A549 (cell line): ENCODE data around the gene GCM1.

Source experiments
- CHD4 ChIP-seq: fragments of 200-600 bp; sonication (generic); IDR thresholded peaks from 2 replicates; pipeline ENCODE4 v1.6.1; 2016; ENCODE audit warnings: antibody characterized with exemption, mild to moderate bottlenecking, borderline replicate concordance
- EHF ChIP-seq: fragments of 250-450 bp; sonication (Bioruptor Pico); IDR thresholded peaks from 2 replicates; pipeline ENCODE4 v1.5.0; 2020; ENCODE audit warnings: mild to moderate bottlenecking
- KDM1A ChIP-seq: fragments of 200-600 bp; sonication (generic); IDR thresholded peaks from 2 replicates; pipeline ENCODE4 v1.6.1; 2016; ENCODE audit warnings: low read depth, mild to moderate bottlenecking
- NR3C1 ChIP-seq: fragments of >200 bp; sonication (Bioruptor Twin); formaldehyde crosslinking; IDR thresholded peaks from 3 replicates; pipeline ENCODE4 v1.6.1; 2017
- POLR2A ChIP-seq: IDR thresholded peaks from 2 replicates; pipeline ENCODE4 v1.6.1; 2012; ENCODE audit warnings: mild to moderate bottlenecking, low read length
- TF ChIP-seq, protein P1 (sequence below): IDR thresholded peaks from 2 replicates; pipeline ENCODE4 v1.6.1; 2012; ENCODE audit warnings: low read depth, borderline replicate concordance
- TF ChIP-seq, protein P2 (sequence below): fragments of >200 bp; sonication (Bioruptor Twin); formaldehyde crosslinking; IDR thresholded peaks from 3 replicates; pipeline ENCODE4 v1.5.1; 2016

DNA sequence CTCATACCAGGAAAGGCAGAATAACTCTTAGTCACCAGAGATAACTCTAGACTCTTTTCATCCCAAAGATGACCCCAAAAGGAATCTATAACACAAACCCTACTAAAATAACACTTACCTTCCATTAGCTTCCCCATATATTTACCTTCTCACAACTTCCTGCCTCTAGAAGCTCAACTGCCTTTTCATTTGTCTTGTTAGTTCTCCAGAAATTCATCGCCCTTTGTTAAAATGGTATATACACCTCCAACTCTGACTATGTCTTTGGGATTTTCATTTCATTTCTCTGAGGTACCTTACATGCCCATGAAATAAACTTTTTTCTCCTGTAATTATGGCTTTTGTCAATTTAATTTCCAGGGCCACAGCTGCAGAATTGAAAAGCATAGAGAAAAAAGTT lies 33.5 kb downstream of the GCM1 start:
- no peak for TF ChIP-seq EHF (CRISPR knock-in tag)
- TF ChIP-seq POLR2A, result no peak
- TF ChIP-seq, protein P1, sequence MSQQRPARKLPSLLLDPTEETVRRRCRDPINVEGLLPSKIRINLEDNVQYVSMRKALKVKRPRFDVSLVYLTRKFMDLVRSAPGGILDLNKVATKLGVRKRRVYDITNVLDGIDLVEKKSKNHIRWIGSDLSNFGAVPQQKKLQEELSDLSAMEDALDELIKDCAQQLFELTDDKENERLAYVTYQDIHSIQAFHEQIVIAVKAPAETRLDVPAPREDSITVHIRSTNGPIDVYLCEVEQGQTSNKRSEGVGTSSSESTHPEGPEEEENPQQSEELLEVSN, result no peak
- TF ChIP-seq, protein P2, sequence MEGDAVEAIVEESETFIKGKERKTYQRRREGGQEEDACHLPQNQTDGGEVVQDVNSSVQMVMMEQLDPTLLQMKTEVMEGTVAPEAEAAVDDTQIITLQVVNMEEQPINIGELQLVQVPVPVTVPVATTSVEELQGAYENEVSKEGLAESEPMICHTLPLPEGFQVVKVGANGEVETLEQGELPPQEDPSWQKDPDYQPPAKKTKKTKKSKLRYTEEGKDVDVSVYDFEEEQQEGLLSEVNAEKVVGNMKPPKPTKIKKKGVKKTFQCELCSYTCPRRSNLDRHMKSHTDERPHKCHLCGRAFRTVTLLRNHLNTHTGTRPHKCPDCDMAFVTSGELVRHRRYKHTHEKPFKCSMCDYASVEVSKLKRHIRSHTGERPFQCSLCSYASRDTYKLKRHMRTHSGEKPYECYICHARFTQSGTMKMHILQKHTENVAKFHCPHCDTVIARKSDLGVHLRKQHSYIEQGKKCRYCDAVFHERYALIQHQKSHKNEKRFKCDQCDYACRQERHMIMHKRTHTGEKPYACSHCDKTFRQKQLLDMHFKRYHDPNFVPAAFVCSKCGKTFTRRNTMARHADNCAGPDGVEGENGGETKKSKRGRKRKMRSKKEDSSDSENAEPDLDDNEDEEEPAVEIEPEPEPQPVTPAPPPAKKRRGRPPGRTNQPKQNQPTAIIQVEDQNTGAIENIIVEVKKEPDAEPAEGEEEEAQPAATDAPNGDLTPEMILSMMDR, result no peak
- TF ChIP-seq NR3C1, result no peak
- no peak for TF ChIP-seq KDM1A
- no peak for TF ChIP-seq CHD4
